K562 treated with DMSO at 1 percent for 48 hours (cell line): ENCODE results near the gene KLHL28. TPM values are rescaled to one million over a fixed set of nuclear protein-coding genes. Genes with fewer than 3 reads are reported as not detected.

ENCODE experiments used
- total RNA-seq: library from RNA; unstranded; fragments of 300-600 nt; gene quantifications from 2 replicates; pipeline ENCODE4 v1.2.3, GENCODE V29; 2022; ENCODE audit warnings: low replicate concordance; ENCODE audit errors: extremely low read depth

The KLHL28 gene, protein sequence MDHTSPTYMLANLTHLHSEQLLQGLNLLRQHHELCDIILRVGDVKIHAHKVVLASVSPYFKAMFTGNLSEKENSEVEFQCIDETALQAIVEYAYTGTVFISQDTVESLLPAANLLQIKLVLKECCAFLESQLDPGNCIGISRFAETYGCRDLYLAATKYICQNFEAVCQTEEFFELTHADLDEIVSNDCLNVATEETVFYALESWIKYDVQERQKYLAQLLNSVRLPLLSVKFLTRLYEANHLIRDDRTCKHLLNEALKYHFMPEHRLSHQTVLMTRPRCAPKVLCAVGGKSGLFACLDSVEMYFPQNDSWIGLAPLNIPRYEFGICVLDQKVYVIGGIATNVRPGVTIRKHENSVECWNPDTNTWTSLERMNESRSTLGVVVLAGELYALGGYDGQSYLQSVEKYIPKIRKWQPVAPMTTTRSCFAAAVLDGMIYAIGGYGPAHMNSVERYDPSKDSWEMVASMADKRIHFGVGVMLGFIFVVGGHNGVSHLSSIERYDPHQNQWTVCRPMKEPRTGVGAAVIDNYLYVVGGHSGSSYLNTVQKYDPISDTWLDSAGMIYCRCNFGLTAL
- not detected in 2 replicates for total RNA-seq

GRCh38 chr14:44961554-44962333, at the start of gene KLHL28, which contains the start of gene TOGARAM1:
TSS of gene KLHL28 (minus strand) at chr14:44961947. CDS start at chr14:44945928, 16,019 bp downstream.
TSS of gene TOGARAM1 (plus strand) at chr14:44962190. CDS start at chr14:44962422, 232 bp downstream.

Other genes with a start within 250 kb of the KLHL28 start
- not detected in 2 replicates for gene TOGARAM1, start 243 bp upstream of the KLHL28 start, total RNA-seq
- not detected in 2 replicates for gene PRPF39, start 122.2 kb upstream of the KLHL28 start, total RNA-seq
- not detected in 2 replicates for gene FKBP3, start 172.5 kb upstream of the KLHL28 start, total RNA-seq
- gene FANCM, start 174.0 kb upstream of the KLHL28 start, total RNA-seq: not detected in 2 replicates